ENCODE measurements around the gene SUGP1.

Gene SUGP1

DNA sequence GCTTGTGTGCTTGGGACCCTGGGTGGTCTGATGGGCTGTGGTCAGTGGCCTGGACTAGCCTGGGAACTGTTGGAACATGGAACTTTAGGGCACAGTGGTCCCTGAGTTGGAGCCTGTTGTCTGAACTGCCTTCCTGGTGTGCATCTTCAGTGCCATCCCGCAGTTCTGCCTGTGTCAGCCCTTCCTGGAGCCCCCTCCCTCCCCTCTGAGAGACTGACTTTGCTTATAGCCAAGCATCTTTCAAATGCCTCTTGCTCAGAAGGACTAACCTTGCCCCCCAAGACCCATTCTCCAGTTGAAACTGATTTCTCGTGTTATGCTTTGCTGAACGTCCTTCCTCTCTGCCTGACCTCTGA is 14.7 kb upstream of the SUGP1 start:
- Histone ChIP-seq H3K4me1 (ENCODE audit: insufficient read depth, low read length, severe bottlenecking) (no peaks in the 10 kb centered on the region), H3K4me3 (ENCODE audit: low read depth, low read length, poor library complexity, severe bottlenecking) (no peak overlapping the region), H4K20me1 (ENCODE audit: insufficient read depth, low read length) (no peaks in the 10 kb centered on the region), H2AFZ (ENCODE audit: low read length) (no peak overlapping the region), H3K4me2 (ENCODE audit: low read length) (no peak overlapping the region), H3K79me2 (ENCODE audit: insufficient read depth, low read length) (no peaks in the 10 kb centered on the region), H3K9me3 (ENCODE audit: low read length) (no peaks in the 10 kb centered on the region), H3K9ac (ENCODE audit: low read length) (no peak overlapping the region), H3K36me3 (ENCODE audit: insufficient read depth, low read length) (peaks cover 88% of the 10 kb centered on the region), H3K27ac (ENCODE audit: low read depth, low read length, poor library complexity, severe bottlenecking) (no peak overlapping the region), H3F3A (ENCODE audit: insufficient read depth, low read length) (no peaks in the 10 kb centered on the region), H3K27me3 (ENCODE audit: insufficient read depth, low read length) (no peaks in the 10 kb centered on the region), H3K9me2 (ENCODE audit: low read depth, low read length) (no peaks in the 10 kb centered on the region)
- TF ChIP-seq, protein P1, sequence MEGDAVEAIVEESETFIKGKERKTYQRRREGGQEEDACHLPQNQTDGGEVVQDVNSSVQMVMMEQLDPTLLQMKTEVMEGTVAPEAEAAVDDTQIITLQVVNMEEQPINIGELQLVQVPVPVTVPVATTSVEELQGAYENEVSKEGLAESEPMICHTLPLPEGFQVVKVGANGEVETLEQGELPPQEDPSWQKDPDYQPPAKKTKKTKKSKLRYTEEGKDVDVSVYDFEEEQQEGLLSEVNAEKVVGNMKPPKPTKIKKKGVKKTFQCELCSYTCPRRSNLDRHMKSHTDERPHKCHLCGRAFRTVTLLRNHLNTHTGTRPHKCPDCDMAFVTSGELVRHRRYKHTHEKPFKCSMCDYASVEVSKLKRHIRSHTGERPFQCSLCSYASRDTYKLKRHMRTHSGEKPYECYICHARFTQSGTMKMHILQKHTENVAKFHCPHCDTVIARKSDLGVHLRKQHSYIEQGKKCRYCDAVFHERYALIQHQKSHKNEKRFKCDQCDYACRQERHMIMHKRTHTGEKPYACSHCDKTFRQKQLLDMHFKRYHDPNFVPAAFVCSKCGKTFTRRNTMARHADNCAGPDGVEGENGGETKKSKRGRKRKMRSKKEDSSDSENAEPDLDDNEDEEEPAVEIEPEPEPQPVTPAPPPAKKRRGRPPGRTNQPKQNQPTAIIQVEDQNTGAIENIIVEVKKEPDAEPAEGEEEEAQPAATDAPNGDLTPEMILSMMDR (IDR thresholded peaks at IDR 0.05; ENCODE audit: low read length) = no peak
- TF ChIP-seq EZH2 (IDR thresholded peaks at IDR 0.05; ENCODE audit: borderline replicate concordance, low read length) = no peak

DNA sequence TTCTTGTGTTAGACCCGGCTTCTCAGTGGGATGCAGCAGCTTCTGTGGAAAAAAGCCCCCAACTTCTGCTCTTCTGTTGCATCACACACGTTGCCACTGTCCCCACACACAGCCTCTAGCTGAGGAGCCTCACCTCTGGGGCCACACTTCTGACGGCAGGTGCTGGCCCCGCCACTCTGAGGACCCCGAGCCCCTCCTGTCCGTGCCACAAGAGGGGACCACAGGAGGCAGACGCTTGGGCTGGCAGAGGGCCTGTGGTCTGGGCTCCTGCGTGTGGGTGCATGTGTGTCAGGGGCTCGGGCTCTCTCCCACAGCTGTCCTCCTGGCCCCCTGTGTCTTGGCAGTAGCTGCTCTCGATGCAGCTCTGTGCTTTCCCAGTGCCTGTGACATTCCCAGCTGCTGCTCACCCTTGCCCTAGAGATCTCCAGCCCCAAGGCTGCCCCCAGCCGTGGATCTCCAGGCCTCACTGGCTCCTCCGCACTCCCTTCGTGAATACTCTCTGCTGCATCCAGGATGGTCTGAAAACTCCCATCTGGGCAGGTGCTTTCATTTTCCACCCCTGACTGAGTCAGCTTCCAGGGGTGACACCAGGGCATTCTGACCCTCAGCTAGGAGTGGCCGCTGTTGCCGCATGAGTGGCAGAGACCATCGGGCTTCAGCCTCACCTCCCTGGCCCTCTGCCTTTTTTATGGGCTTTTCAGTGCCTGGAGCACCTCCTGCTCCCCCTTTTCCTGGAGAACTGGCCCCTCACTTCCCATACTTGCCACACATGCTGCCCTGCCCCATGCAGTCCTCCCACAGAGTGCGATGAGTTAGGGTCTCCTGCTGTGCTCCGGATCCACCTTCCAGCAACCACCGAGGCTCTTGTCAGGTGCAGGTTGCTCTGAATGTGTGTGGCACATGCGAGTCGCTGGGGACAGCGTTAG is 14.0 kb upstream of the SUGP1 start:
- no peak overlapping the region for H2AFZ ChIP-seq (ENCODE audit: low read length)
- H3K27me3 ChIP-seq (ENCODE audit: insufficient read depth, low read length) = no peaks in the 10 kb centered on the region
- no peaks in the 10 kb centered on the region for H3K9me3 ChIP-seq (ENCODE audit: low read length)
- H3K27ac ChIP-seq (ENCODE audit: low read depth, low read length, poor library complexity, severe bottlenecking) = no peak overlapping the region
- H3K4me3 ChIP-seq (ENCODE audit: low read depth, low read length, poor library complexity, severe bottlenecking) = no peak overlapping the region
- H3K9ac ChIP-seq (ENCODE audit: low read length) = no peak overlapping the region
- H3F3A ChIP-seq (ENCODE audit: insufficient read depth, low read length) = no peaks in the 10 kb centered on the region
- H3K36me3 ChIP-seq (ENCODE audit: insufficient read depth, low read length) = peaks cover 92% of the 10 kb centered on the region
- no peak overlapping the region for H3K4me2 ChIP-seq (ENCODE audit: low read length)
- H3K79me2 ChIP-seq (ENCODE audit: insufficient read depth, low read length) = no peaks in the 10 kb centered on the region
- TF ChIP-seq EZH2 (IDR thresholded peaks at IDR 0.05; ENCODE audit: borderline replicate concordance, low read length) = no peak
- TF ChIP-seq, protein P1 (IDR thresholded peaks at IDR 0.05; ENCODE audit: low read length) = no peak
- no peaks in the 10 kb centered on the region for H4K20me1 ChIP-seq (ENCODE audit: insufficient read depth, low read length)
- no peaks in the 10 kb centered on the region for H3K9me2 ChIP-seq (ENCODE audit: low read depth, low read length)
- no peaks in the 10 kb centered on the region for H3K4me1 ChIP-seq (ENCODE audit: insufficient read depth, low read length, severe bottlenecking)

DNA sequence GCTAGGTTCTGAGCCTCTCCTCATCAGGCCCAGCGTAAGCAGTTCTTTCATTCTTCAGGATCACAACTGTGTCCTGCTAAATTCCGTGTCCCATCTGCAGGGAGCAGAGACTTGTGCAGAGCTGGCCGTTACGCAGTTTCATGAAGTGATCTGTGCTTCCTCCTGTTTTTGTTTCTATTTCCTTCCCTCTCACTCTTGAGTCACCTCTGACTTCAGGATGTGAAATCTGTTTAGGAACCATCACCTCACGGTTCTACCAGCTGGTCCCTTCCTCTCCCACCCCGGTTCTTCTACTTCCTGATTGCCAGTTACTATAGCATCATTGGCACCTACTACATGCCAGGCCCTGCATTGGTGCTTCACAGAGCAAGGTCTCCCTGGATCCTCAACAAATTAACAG is 8.8 kb upstream of the SUGP1 start:
- no peaks in the 10 kb centered on the region for H3K4me1 ChIP-seq (ENCODE audit: insufficient read depth, low read length, severe bottlenecking)
- H3K79me2 ChIP-seq (ENCODE audit: insufficient read depth, low read length) = peaks cover 15% of the 10 kb centered on the region
- no peaks in the 10 kb centered on the region for H4K20me1 ChIP-seq (ENCODE audit: insufficient read depth, low read length)

More for the DNA sequence above, 8.8 kb upstream of the SUGP1 start:
- H3K27ac ChIP-seq (ENCODE audit: low read depth, low read length, poor library complexity, severe bottlenecking) = no peak overlapping the region
- TF ChIP-seq, protein P1 (IDR thresholded peaks at IDR 0.05; ENCODE audit: low read length) = no peak
- no peak for TF ChIP-seq EZH2 (IDR thresholded peaks at IDR 0.05; ENCODE audit: borderline replicate concordance, low read length)
- no peaks in the 10 kb centered on the region for H3K9me2 ChIP-seq (ENCODE audit: low read depth, low read length)
- H3K27me3 ChIP-seq (ENCODE audit: insufficient read depth, low read length) = no peaks in the 10 kb centered on the region
- no peaks in the 10 kb centered on the region for H3F3A ChIP-seq (ENCODE audit: insufficient read depth, low read length)
- H3K36me3 ChIP-seq (ENCODE audit: insufficient read depth, low read length) = peaks cover 83% of the 10 kb centered on the region
- H3K9ac ChIP-seq (ENCODE audit: low read length) = no peak overlapping the region
- no peak overlapping the region for H3K4me2 ChIP-seq (ENCODE audit: low read length)
- no peaks in the 10 kb centered on the region for H3K9me3 ChIP-seq (ENCODE audit: low read length)
- no peak overlapping the region for H3K4me3 ChIP-seq (ENCODE audit: low read depth, low read length, poor library complexity, severe bottlenecking)
- H2AFZ ChIP-seq (ENCODE audit: low read length) = no peak overlapping the region

Data from OCI-LY1 (cell line).